Measurements from ENCODE around the gene DVL1.

DVL1 gene

DNA sequence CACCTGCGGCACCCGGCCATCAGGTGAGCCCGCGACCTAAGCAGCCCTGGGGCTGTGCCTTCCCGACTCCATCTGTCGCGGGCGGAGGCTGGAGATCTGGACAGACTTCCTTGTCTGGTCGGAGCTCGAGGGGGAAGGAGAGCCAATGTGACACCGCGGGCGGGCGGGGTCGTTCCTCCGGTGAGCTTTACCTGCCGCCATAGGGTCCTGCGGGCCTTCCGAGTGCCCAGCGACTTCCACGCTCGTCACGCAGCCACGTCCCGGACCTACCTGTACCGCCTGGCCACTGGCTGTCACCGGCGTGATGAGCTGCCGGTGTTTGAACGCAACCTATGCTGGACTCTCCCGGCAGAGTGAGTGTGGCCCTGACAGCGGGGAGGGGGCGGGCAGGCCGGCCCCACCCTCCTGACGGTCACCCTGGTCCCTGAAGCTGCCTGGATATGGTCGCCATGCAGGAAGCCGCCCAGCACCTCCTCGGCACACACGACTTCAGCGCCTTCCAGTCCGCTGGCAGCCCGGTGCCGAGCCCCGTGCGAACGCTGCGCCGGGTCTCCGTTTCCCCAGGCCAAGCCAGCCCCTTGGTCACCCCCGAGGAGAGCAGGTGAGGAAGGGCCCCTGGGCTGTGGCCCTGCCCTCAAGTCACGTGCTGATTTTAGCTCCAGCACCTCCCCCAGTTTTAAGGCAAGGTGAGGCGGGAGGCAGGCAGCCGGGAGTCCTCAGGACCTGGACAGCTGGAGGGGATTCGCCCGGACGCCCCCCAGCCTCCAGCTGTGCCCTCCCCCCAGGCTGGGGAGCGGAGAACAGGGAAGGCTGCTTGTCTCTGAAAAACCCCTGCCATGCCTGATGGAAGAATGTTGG is 39.7 kb downstream of the DVL1 start:
- DNase-seq, result no peak

DNA sequence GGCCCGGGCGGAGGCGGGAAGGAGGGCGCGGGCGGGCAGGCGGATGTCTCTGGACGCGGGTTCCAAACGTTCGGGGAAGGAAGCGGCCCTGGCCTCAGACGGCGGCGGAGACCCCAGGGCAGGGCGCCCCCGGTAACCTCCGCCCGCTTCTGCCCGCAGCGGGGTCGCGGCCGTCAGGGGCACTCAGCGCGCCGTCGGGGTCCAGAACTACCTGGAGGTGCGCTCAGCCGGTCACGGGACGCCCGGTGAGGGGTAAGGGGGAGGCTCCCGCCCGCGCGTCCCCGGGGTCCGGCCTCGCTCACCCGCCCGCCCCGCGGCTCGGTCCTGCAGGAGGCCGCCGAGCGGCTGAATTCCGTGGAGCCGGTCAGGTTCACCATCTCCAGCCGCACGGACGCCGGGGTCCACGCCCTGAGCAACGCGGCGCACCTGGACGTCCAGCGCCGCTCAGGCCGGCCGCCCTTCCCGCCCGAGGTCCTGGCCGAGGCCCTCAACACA is 40.4 kb downstream of the DVL1 start:
- DNase-seq, result no peak

DNA sequence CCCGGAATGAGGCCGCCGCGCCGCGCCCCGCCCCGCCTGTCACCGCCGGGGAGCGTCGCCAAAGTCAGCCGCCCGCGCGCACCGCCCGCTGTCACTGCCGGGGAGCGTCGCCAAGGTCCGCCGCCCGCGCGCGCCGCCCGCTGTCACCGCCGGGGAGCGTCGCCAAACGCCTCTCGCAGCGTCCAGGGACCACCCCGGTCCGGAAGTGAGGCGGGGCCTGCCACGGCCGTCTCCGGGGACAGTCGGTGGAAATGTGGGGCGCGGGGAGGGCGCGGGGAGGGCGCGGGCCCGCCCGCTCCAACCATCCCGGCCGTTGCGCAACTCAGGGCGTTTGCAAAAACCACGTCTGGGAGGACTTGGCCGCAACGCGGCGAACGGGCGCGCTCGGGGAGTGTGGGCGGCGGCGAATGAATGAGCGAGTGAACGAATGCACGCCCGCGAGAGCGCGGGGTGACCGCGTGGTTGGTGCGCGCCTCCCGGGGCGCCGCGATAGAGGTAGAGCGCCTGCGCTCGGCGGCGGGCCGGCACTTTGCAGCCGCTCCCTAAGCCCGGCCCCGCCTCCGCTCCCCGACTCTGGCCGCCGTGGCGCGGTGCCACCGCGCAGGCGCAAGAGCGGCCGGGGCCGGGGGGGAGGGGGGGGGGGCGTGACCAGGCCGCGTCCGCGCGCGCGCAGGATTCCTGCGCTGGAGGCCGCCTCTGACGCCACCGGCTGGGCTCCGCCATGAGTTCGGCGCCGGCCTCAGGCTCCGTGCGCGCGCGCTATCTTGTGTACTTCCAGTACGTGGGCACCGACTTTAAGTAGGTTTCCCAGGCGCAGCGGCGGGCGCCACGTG is 41.1 kb downstream of the DVL1 start, which contains the start of the genes ACAP3 and PUSL1:
Gene ACAP3 (minus strand): TSS at position 8 of the 833 bp plus-strand sequence. CDS start 115 bp downstream, outside the sequence.
Gene PUSL1 (plus strand): TSS at position 675 of the 833 bp plus-strand sequence. CDS start 47 bp downstream, at position 722.
- peak; percentile 93 for DNase-seq

DNA sequence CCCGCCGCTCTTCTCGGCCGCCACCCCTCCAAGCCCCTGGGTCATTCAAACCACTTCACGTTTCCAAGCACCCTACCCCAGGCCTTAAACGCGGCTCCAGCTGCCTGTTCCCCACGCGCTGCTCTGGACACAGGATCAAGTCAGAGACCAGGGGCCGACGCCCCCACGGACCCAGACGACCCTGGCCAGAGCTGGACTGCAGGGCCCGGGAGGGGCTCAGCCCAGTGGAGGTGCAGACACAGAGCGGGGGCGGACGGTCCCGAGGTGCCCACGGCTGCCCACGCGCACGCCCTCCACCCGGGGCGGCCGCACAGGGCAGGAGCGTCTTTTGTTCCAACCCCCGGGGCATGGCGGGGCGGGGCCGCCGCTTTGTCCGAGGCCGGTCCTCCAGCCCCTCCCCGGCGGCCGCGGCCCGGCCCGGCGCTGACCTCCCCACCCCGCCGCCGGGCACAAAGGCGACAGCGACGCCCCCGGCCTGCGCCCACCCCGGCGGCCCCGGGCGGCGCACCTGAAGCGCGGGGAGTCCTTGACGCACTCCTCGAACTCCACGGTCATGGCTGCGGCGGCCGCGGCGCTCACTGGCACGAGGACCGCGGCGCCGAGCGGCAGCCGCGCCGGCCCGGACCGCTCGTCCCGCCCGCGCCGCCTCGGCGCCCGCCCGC is 41.8 kb downstream of the DVL1 start:
- no peak for DNase-seq

DNA sequence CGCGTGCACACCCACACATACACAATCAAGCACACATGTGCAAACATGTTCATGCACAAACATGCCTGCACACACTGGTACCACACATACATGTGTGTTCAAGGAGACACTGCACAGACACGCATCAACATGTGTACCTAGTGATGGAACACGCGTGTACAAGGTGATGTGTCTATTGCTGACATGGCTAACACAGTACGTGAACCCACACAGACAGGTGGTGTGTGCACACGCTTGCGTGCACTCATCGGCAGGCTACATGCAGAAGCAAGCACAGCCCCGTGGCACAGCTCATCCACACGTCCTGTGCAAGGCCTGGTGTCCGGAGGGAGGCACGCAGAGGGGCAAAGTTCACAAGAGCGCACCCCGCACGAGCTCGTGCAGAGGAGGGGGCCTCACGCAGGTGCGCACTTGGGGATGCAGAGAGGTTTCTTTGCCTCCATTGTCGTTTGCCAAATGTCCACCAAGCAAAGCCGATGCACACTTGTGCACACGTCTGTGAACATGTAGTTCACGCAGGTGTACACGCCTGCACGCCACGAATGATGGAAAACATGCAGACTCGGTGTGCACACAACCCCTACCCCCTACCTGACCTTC is 42.5 kb downstream of the DVL1 start:
- no peak for DNase-seq

DNA sequence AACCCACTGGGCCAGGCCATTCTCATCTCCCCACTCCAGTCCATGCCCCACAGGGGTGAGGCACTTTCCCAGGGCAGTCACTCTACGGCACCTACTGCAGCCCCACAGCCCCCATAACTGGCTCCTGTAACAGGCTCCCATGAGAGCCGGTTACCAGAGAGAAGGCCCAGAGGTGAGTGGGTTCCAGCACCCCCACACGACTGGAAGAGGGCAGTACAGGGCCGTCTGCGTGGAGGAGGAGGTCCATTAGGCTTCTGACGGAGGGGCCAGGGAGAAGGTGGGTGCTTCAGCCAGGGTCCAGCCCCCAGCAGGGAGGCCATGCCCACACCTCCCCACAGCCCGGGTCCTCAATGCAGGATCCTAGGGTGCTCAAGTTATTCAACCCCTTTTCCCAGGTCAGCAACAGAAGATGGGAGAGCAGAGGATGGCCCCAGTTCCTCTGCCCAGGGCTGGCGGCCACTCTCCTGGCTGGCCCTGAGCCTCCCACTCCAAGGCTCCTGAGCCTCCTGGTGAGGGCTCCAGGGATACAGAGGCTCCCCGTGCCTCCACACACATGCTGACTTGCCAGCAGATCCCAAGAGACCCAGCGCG is 43.1 kb downstream of the DVL1 start:
- DNase-seq, result peak; percentile 43

DNA sequence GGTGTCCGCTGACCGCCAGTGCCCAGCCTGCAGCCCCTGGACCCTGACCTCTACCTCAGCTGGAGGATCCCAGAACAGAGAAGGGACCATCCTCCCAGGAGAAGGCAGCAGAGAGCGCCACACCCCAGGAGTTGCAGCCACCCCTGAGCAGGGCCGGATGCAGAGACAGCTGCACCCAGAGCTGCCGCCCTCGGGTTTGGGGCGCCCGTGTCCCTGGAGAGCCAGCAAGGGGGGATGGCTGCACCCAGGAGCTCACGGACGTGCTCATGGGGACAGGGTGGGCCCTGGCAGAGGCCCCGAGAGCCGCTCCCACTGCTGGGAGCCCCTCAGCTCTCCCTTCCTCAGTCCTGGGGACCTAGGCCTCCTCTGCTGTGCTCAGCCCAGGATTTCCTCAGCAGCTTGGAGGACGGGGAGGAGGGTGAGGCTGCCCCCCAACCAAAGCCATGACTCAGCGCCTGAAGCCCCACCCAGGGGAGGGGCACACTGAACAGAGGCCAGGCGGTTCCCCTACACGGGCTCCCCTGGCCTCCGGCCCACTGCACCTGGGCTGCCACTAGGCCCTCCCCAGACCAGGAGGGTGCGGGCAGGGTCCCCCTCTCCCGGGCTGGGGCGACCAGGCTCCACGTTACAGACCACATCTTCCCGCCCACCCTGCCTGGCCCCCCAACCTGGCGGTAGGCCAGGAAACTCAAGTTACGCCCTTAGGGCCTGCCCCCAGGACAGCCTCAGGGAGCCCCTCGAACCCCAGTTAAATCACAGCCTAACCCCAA is 43.7 kb downstream of the DVL1 start:
- DNase-seq, result peak; percentile 86

DNA sequence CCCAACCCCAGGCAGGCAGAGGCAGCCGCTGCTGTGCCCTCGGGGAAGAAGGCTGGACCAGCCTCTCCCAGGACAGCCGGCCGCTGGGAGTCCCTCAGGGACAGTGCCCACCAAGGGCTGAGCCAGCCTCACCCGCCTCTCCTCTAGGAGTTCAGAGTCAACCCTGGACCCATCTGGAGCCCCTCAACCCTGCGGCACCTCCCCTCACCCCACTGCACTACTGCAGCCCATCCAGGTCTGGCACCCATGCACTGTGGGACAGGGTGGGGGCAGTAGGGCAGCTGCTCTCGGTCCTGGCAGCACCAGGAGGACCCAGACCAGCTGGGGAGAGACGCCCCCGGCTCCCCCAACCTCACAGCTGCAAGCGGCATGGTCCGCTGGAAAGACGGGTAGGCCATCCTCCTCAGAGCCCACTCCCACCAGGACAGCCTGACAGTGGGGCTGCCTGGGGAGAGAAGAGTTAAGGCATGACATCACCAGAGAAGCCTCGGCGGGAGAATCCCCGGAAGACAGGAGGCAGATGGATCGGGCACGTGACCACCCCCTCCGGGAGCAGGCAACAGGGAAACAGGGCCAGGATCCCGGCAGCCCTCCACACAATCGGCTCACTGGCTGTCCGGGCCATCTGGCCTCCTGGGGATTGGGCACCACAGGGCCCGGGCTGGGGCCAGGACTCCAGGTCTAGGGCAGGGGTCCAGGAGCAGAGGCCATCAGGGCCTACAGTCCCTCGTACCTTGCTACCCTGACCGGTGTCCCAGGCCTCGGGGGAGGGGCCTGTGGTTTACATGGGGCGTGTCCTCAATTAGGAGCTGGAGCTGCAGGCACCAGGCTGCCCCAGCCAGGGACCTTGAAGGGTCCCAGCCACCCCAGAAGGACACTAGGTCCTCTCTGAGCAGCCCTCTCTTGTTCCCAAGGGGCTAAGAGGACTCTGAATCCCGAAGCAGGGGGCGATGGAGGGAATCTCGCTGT is 44.6 kb downstream of the DVL1 start:
- DNase-seq, result peak; percentile 86

DNA sequence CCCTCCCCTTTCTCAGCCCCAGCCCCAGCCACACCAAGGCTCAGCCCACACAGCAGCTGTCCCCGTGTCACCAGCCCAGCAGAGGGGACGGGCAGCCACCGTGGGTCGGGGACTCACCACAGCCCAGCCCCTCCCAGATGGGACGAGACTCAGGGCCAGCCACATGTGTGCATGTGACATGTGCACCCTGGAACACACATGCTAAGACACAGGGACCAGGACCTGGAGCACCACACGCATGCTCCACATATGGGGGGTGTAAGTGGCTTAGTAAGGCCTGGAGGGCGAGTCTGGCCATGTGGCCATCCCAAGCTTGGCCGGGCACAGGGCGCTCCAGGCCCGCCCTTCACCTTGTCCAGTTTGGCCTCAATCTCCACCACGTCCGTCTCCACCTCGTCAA is 45.5 kb downstream of the DVL1 start:
- no peak for DNase-seq

DNA sequence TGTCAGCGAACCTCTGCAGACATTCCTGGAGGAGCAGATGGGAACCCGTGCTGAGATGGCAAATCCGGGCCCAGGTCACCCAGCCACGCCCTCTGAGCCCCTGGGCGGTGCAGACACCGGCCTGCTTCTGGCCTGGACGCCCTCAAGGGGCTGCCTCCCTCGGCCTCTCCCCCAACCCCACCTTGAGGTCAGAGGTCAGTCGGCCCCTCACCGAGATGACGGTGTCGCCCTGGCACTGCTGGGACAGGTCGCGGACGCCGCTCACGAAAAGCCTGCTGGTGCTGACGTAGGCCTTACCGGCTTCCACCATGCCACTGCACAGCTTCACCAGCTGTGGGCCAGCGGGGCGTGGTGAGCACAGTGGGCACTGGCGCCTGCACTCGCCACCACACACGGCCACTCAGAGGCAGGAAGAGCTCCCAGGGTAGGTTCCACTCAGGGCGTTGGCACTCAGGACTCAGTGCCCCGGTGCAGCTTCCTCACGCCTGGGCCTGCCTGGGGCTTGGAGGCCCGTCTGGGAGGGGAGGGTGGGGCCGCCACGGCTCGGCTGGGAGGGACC is 46.2 kb downstream of the DVL1 start:
- DNase-seq, result no peak

DNA sequence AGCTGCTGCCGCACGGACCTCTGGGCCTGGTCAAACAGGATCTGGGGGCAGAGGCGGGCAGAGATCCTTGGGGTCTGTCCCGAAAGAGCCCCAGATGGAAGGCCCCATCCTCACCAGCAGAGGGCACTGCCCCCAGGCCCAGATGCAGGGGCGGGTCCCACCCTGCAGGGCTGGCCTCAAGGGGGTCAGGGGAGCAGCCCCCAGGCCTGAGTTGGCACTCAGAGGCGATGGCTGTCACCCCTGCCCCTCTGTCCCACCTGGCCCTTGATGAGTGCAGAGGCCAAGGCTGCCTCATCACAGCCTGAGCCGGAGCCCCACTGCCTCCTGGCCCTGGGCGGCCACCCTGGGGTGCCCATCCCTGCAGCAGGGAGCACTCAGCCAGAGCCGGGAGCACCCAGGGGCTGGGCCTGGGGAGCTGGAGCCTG is 47.2 kb downstream of the DVL1 start:
- DNase-seq, result no peak

DNA sequence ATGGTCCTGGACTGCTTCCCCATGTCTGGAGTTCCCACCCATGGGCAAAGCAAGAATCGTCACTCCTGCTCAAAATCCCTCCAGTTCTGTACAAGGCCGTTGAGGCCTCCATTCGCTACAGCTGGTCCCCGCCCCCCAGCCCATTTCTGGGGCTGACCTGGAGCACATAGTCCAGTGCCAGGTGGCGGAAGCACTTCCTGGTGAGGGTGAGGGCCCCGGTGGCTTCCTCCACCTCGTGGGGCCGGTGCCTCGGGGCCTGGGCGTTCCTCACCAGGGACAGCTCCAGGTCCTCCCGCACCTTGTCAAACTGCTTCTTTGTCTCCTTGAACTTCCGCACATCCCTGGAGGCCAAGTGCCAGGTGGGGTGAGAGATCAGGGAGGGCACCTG is 48.9 kb downstream of the DVL1 start:
- no peak for DNase-seq

DNA sequence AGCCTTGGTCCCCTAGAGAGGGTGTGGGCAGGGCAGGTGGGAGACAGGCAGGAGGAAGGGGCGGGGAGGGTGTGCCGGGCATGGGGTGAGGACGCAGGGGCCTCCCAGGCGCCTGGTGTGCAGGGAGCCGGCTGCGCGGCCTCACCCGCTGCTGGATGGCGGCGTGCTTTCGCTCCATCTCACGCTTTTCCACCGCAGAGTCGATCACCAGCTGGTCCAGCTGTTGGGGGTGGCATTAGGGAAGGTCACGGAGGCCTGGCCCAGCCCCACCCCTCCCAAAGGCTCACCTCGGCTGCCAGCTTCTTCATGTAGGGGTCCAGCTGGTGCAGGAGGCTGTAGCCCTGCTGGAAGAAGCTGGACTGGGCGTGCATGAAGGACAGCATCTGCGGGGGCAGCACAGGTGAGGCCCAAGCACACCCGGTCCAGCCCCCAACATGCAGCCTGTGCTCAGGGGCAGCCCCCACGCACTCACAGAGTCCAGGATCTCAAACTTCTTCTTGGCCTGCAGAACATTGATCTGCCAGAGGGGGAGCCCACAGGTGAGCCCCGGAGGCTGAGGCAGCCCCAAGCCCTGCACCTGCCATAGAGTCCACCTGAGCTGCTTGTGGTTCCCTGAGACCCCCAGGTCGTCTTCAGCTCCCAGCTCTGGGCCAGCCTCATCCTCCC is 49.4 kb downstream of the DVL1 start:
- DNase-seq, result no peak

DNA sequence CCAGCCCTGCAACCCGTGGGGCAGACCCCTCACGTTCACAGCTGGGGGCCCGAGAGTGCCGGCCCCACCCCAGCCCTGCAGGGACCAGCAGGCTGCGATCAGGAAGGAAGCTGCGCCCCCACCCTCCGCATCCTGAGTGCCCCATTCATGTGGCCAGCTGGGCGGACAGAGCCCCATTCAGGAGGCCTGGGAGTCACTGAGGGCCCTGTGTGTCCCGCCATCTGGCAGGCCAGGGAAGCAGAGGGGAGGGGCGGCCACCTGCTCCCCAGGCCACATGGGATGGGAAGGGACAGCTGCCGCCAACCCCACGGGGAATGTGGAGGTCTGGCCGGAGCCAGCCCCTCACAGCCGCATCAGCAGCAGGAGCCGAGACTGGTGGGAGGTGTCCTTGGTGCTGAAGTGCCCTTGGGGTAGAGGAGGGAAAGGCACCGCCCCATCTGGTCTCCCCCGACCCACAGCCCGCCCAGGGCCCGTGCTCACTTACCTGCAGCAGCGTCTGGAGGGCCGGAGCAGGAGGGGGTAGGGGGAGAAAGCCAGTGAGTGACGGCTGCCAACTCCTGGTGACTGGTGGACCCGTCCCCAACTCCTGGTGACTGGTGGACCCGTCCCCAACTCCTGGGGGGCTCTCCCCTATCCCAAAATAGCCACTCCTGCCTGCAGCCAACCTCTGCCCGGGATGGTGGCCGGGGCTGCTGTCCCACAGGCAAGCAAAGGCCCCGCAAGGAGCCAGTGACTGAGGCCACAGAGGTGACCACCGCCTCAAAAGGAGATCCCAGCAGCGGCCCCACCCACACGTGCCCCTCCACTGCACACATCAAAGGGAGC is 50.1 kb downstream of the DVL1 start:
- no peak for DNase-seq

DNA sequence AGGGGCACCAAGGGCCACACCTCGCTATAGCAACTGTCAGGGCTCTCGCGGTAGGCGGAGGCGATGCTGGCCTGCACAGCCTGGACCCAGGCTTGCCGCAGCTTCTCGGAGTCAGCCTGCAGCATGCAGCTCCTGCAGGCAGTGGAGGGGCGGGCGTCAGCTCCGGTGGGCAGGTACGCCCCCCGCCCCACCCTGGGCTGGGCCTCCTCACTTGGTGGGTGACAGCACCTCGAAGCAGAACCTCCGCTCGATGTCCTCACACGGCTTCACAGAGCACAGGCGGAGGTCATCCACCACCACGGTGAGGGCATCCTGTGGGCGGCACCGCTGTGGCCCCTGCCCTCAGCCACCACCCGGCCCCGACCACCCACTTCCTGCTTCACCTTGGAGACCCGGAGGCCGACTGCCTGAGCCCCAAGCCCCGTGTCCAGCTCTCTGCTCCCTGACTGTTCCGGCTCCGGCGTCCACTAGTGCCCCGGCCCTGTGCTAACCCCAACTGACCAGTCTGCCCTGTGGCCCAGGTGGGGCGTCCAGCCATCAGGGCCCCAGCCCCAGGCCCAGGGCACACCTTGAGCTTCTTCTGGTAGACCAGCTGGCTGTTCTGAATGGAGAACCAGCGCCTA is 51.3 kb downstream of the DVL1 start:
- DNase-seq, result no peak

DNA sequence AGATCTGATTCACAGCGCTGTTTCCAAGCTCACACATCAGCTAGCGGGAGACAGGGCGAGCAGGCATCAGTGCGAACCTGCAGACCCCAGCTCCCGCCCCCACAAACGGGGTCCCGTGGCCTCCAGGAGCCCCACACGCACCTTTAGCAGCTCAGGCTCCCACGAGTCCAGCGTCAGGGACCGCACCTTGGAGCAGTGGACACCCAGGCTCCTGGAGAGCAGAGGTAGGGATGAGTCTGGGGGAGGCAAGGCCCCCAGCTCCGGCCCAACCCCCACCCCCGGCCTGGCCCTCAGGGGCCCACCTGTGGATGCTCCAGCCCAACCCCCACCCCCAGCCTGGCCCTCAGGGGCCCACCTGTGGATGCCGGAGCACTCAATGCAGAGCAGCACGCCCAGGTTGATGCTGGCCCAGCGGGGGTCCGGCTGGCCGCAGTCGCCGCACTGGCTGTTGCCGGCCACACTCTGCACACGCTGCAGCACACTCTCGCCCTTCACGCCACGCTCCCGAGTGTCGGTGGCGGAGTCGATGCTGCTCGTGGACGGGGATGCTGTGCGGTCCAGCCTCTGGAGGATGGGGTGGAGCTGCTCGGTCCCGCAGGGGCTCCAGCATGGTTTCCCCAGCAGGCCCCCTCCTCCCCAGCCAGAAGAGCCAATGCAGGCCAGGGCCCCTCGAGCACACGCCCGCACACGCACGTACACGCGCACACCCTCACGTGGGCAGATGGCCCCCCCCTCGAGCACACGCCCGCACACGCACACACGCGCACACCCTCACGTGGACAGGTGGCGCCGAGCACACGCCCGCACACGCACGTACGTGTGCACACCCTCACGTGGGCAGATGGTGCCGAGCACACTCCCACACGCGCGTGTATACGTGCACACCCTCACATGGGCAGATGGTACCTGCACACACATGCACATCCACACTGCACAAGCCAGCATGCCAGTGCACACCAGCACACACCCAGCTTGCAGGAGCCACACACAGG is 52.9 kb downstream of the DVL1 start:
- DNase-seq, result no peak

Measured in fibroblast of skin of right biceps (primary cell).